ENCODE results near the gene KHDRBS1. TPM values are rescaled to one million over a fixed set of nuclear protein-coding genes. Genes with fewer than 3 reads are reported as not detected.

The KHDRBS1 gene
- total and polyA plus RNA-seq, 12 donors, result 33.2 to 78.3 (median 66.5) TPM

- peak overlapping the region in 2 of 10 donors; percentile 2 to 46 for H3K27ac ChIP-seq
- WGBS, 2 donors, result 44 to 48% methylated on average over 3 of the region's 3 CpGs
- peaks cover 9 to 77% (median 58%) of the 10 kb centered on the region in 9 donors for H3K4me1 ChIP-seq
- TF ChIP-seq, protein P1, sequence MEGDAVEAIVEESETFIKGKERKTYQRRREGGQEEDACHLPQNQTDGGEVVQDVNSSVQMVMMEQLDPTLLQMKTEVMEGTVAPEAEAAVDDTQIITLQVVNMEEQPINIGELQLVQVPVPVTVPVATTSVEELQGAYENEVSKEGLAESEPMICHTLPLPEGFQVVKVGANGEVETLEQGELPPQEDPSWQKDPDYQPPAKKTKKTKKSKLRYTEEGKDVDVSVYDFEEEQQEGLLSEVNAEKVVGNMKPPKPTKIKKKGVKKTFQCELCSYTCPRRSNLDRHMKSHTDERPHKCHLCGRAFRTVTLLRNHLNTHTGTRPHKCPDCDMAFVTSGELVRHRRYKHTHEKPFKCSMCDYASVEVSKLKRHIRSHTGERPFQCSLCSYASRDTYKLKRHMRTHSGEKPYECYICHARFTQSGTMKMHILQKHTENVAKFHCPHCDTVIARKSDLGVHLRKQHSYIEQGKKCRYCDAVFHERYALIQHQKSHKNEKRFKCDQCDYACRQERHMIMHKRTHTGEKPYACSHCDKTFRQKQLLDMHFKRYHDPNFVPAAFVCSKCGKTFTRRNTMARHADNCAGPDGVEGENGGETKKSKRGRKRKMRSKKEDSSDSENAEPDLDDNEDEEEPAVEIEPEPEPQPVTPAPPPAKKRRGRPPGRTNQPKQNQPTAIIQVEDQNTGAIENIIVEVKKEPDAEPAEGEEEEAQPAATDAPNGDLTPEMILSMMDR (IDR thresholded peaks at IDR 0.05), result no peak
- H3K9me3 ChIP-seq, result no peaks in the 10 kb centered on the region
- DNase-seq (no peak), ATAC-seq (peak in 1 of 8 donors; percentile 13)
- no peak overlapping the region for H3K4me3 ChIP-seq
- intact Hi-C loops (cut with DNase I), result no loop called here
- no peaks in the 10 kb centered on the region for H3K27me3 ChIP-seq
- H3K36me3 ChIP-seq, result peaks cover 0 to 54% (median 0%) of the 10 kb centered on the region in 9 donors
Observed at GRCh38 chr1:32023351-32023750, 9.7 kb downstream of the KHDRBS1 start.

- no peak for ATAC-seq
- Histone ChIP-seq H3K27me3 (no peaks in the 10 kb centered on the region), H3K9me3 (no peaks in the 10 kb centered on the region), H3K27ac (no peak overlapping the region), H3K4me1 (peaks cover 9 to 62% (median 37%) of the 10 kb centered on the region in 9 donors), H3K36me3 (peaks cover 0 to 57% (median 0%) of the 10 kb centered on the region in 9 donors), H3K4me3 (no peak overlapping the region)
- 73 to 75% methylated on average over 6 of the region's 6 CpGs for WGBS, 2 donors
- intact Hi-C loops (cut with DNase I), result no loop called here
- DNase-seq, result no peak
- TF ChIP-seq, protein P1 (IDR thresholded peaks at IDR 0.05), result no peak
Observed at GRCh38 chr1:32025515-32025914, 11.8 kb downstream of the KHDRBS1 start.

- H3K27ac ChIP-seq, result no peak overlapping the region
- intact Hi-C loops (cut with DNase I), result no loop called here
- WGBS, 2 donors, result 92 to 96% methylated on average over 3 of the region's 3 CpGs
Observed at GRCh38 chr1:32028746-32029145, 15.1 kb downstream of the KHDRBS1 start.

DNA sequence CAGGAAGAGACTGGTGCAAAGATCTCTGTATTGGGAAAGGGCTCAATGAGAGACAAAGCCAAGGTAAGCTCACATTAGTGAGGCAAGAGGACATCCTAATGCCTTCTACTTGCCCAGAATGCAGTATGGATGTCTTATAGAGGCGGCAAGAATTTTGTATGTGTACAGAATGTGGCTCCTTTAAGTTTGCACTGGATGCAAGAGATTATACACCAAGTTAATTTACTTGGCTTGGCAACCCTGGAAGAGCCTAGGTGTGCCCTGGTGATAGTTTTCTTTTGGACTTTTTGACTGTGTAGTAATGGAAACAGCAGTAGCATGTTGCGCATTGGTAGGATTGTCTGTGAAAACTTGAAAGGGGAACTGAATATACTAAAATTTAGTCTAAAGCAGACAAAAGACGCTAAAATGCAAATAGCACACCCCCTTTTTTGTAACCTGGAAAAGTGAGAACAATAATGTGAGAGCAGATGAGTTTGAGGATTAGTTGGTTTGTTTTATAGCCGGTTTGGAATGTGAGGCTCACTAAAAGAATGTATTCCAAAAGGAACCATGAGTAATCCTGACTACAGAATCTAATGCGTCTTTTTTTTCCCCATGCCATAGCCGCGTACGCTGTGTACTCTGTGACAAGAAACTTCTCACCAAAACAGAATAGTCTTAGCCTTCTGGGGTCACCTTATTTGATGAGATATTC, 18.1 kb downstream of the KHDRBS1 start:
- H3K27ac ChIP-seq, result no peak overlapping the region
- 87 to 88% methylated on average over 8 of the region's 8 CpGs for WGBS, 2 donors
- peaks cover 0 to 27% (median 10%) of the 10 kb centered on the region in 9 donors for H3K4me1 ChIP-seq
- no peak for ATAC-seq
- peaks cover 0 to 32% (median 0%) of the 10 kb centered on the region in 9 donors for H3K36me3 ChIP-seq
- DNase-seq, result no peak
- intact Hi-C loops (cut with DNase I), result no loop called here
- no peak overlapping the region for H3K4me3 ChIP-seq
- no peaks in the 10 kb centered on the region for H3K9me3 ChIP-seq
- no peaks in the 10 kb centered on the region for H3K27me3 ChIP-seq
- TF ChIP-seq, protein P1 (IDR thresholded peaks at IDR 0.05), result no peak

More at GRCh38 chr1:32028746-32029145, 15.1 kb downstream of the KHDRBS1 start:
- DNase-seq (no peak), ATAC-seq (no peak)
- Histone ChIP-seq H3K4me3 (no peak overlapping the region), H3K9me3 (no peaks in the 10 kb centered on the region), H3K27me3 (no peaks in the 10 kb centered on the region), H3K36me3 (peaks cover 0 to 37% (median 4%) of the 10 kb centered on the region in 9 donors), H3K4me1 (peaks cover 2 to 39% (median 19%) of the 10 kb centered on the region in 9 donors)
- TF ChIP-seq, protein P1 (IDR thresholded peaks at IDR 0.05), result no peak
